ENCODE results near the gene NT5DC3.

The NT5DC3 gene

GRCh38 chr12:103877934-103878510 is 37.0 kb upstream of the NT5DC3 start:
- Histone ChIP-seq H3K27me3 (ENCODE audit: control insufficient read depth, insufficient read depth, low read length) (no peaks in the 10 kb centered on the region), H3K27ac (ENCODE audit: low read depth, low read length) (no peak overlapping the region), H3K36me3 (ENCODE audit: control insufficient read depth, insufficient read depth, low read length) (no peaks in the 10 kb centered on the region), H3K9me3 (ENCODE audit: control insufficient read depth, insufficient read depth, low read length) (no peaks in the 10 kb centered on the region), H3K4me1 (ENCODE audit: control insufficient read depth, insufficient read depth, low read length) (peaks cover 7% of the 10 kb centered on the region; the same call in 1 of the 2 replicates), H3K4me3 (ENCODE audit: low read depth, low read length) (no peak overlapping the region), H3K9ac (ENCODE audit: low read depth, low read length) (no peak overlapping the region)

DNA sequence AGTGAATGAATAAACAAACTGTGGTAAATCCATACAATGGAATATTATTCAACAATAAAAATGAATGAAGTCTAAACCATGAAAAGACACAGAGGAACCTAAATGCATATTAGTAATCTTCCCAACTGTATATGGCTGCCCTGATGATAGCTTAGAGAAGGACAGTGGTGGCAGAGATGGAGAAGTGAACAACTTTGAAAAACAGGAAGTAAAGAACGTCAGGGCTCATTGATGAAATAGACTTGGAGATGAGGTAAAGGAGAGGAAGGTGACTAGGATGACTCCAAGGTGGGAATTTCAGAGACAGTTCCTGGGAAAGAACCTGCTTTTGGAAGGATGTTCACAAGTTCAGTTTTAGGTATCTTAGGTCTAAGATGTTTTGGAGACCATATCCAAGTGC is 36.3 kb upstream of the NT5DC3 start:
- no peaks in the 10 kb centered on the region for H3K27me3 ChIP-seq (ENCODE audit: control insufficient read depth, insufficient read depth, low read length)
- no peak overlapping the region for H3K4me3 ChIP-seq (ENCODE audit: low read depth, low read length)
- no peaks in the 10 kb centered on the region for H3K9me3 ChIP-seq (ENCODE audit: control insufficient read depth, insufficient read depth, low read length)
- no peaks in the 10 kb centered on the region for H3K36me3 ChIP-seq (ENCODE audit: control insufficient read depth, insufficient read depth, low read length)
- H3K4me1 ChIP-seq (ENCODE audit: control insufficient read depth, insufficient read depth, low read length), result peaks cover 7% of the 10 kb centered on the region; the same call in 1 of the 2 replicates
- no peak overlapping the region for H3K27ac ChIP-seq (ENCODE audit: low read depth, low read length)
- H3K9ac ChIP-seq (ENCODE audit: low read depth, low read length), result no peak overlapping the region

GRCh38 chr12:103875666-103876065 is 34.6 kb upstream of the NT5DC3 start:
- H3K9ac ChIP-seq (ENCODE audit: low read depth, low read length), result no peak overlapping the region
- no peak overlapping the region for H3K4me3 ChIP-seq (ENCODE audit: low read depth, low read length)
- H3K27ac ChIP-seq (ENCODE audit: low read depth, low read length), result no peak overlapping the region
- no peaks in the 10 kb centered on the region for H3K36me3 ChIP-seq (ENCODE audit: control insufficient read depth, insufficient read depth, low read length)
- H3K27me3 ChIP-seq (ENCODE audit: control insufficient read depth, insufficient read depth, low read length), result no peaks in the 10 kb centered on the region
- no peaks in the 10 kb centered on the region for H3K9me3 ChIP-seq (ENCODE audit: control insufficient read depth, insufficient read depth, low read length)
- H3K4me1 ChIP-seq (ENCODE audit: control insufficient read depth, insufficient read depth, low read length), result peaks cover 6% of the 10 kb centered on the region; the same call in 1 of the 2 replicates

DNA sequence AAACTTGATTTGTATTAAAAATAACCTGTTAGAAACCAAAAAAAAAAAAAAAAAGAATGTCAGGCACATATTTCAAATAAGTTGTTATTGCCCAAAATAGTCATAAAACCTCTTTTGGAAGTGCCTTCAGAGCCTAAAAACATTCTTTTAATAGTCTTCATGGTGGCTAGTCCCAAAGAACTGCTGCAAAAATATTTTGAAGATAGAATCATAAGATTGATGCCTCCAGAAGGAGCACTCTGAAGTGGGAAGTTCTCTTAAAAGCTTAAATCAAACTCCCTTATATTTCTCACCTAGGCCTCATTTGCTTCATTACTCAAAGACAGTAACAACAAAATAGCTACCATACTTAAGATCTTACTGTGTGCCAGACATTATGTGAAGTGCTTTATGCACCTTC is 27.2 kb upstream of the NT5DC3 start:
- no peak overlapping the region for H3K9ac ChIP-seq (ENCODE audit: low read depth, low read length)
- H3K9me3 ChIP-seq (ENCODE audit: control insufficient read depth, insufficient read depth, low read length), result no peaks in the 10 kb centered on the region
- no peak overlapping the region for H3K4me3 ChIP-seq (ENCODE audit: low read depth, low read length)
- H3K27ac ChIP-seq (ENCODE audit: low read depth, low read length), result no peak overlapping the region
- H3K27me3 ChIP-seq (ENCODE audit: control insufficient read depth, insufficient read depth, low read length), result no peaks in the 10 kb centered on the region
- no peaks in the 10 kb centered on the region for H3K36me3 ChIP-seq (ENCODE audit: control insufficient read depth, insufficient read depth, low read length)
- no peaks in the 10 kb centered on the region for H3K4me1 ChIP-seq (ENCODE audit: control insufficient read depth, insufficient read depth, low read length)

DNA sequence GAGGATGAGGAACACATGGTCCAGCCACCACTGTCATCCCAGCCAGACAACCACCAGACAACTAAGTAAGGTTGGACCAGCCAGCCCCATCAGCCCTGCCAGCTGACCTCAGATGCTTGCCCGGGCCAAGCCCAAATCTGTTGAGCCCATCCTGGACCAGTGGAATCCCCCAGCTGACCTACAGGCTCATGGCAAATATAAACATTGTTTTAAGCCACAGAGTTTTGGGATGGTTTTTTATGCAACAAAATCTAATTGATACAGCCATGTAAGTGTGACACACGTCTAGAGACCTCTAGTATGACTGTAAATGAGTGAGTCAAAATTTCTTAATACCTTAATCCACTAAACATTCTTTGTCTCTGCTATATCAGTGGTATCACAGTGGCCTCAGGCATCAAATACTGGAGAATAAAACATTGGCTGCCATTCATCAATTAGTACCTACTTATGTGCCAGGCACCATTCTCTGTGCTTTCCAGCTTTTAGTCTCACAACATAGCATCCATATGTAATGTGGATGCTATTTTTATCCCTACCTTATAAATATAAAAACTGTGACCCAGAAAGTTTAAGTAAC is 24.2 kb upstream of the NT5DC3 start:
- Histone ChIP-seq H3K4me1 (ENCODE audit: control insufficient read depth, insufficient read depth, low read length) (no peaks in the 10 kb centered on the region), H3K27ac (ENCODE audit: low read depth, low read length) (no peak overlapping the region)

GRCh38 chr12:103864710-103865109 is 23.7 kb upstream of the NT5DC3 start:
- H3K4me3 ChIP-seq (ENCODE audit: low read depth, low read length), result no peak overlapping the region
- no peaks in the 10 kb centered on the region for H3K4me1 ChIP-seq (ENCODE audit: control insufficient read depth, insufficient read depth, low read length)
- H3K36me3 ChIP-seq (ENCODE audit: control insufficient read depth, insufficient read depth, low read length), result no peaks in the 10 kb centered on the region
- H3K9me3 ChIP-seq (ENCODE audit: control insufficient read depth, insufficient read depth, low read length), result no peaks in the 10 kb centered on the region
- H3K27me3 ChIP-seq (ENCODE audit: control insufficient read depth, insufficient read depth, low read length), result no peaks in the 10 kb centered on the region
- no peak overlapping the region for H3K27ac ChIP-seq (ENCODE audit: low read depth, low read length)
- no peak overlapping the region for H3K9ac ChIP-seq (ENCODE audit: low read depth, low read length)

More for the DNA sequence above, 24.2 kb upstream of the NT5DC3 start:
- Histone ChIP-seq H3K4me3 (ENCODE audit: low read depth, low read length) (no peak overlapping the region), H3K9ac (ENCODE audit: low read depth, low read length) (no peak overlapping the region), H3K9me3 (ENCODE audit: control insufficient read depth, insufficient read depth, low read length) (no peaks in the 10 kb centered on the region), H3K27me3 (ENCODE audit: control insufficient read depth, insufficient read depth, low read length) (no peaks in the 10 kb centered on the region), H3K36me3 (ENCODE audit: control insufficient read depth, insufficient read depth, low read length) (no peaks in the 10 kb centered on the region)

DNA sequence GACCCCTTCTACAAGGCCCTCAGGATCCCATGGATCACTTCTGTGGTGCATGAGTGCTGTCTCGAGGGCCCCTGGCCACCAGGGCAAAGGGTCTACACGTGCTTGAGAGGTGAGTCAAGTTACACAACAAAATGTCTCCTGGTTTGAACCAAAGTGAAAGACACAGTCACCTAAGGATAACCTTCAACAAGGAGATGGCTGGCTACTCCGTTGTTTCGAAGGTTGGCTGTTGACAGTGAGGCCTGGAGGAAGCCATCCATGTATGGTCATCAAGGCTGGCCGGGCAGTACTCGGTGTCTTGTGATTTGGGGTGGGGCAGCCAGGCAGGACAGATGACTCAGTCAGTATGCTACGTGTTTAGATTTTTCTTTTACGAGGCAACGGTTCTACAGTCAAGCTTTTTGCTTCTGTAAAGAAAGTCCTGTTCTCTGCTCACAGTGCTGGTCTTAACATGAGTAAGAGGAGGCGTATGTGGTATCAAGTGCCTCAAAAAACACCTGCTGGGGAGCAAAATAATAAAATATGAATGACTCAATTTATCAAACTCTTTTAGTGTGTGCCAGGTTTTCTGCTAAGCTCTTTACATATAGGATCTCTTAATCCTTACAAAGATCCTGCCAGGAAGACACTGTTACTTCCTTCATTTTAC is 18.0 kb upstream of the NT5DC3 start:
- Histone ChIP-seq H3K27me3 (ENCODE audit: control insufficient read depth, insufficient read depth, low read length) (no peaks in the 10 kb centered on the region), H3K9ac (ENCODE audit: low read depth, low read length) (no peak overlapping the region), H3K4me3 (ENCODE audit: low read depth, low read length) (no peak overlapping the region), H3K36me3 (ENCODE audit: control insufficient read depth, insufficient read depth, low read length) (no peaks in the 10 kb centered on the region), H3K9me3 (ENCODE audit: control insufficient read depth, insufficient read depth, low read length) (no peaks in the 10 kb centered on the region), H3K27ac (ENCODE audit: low read depth, low read length) (no peak overlapping the region), H3K4me1 (ENCODE audit: control insufficient read depth, insufficient read depth, low read length) (no peaks in the 10 kb centered on the region)

- H3K9me3 ChIP-seq (ENCODE audit: control insufficient read depth, insufficient read depth, low read length), result no peaks in the 10 kb centered on the region
- H3K9ac ChIP-seq (ENCODE audit: low read depth, low read length), result no peak overlapping the region
- no peak overlapping the region for H3K4me3 ChIP-seq (ENCODE audit: low read depth, low read length)
- H3K4me1 ChIP-seq (ENCODE audit: control insufficient read depth, insufficient read depth, low read length), result no peaks in the 10 kb centered on the region
- H3K27ac ChIP-seq (ENCODE audit: low read depth, low read length), result no peak overlapping the region
- no peaks in the 10 kb centered on the region for H3K27me3 ChIP-seq (ENCODE audit: control insufficient read depth, insufficient read depth, low read length)
- H3K36me3 ChIP-seq (ENCODE audit: control insufficient read depth, insufficient read depth, low read length), result no peaks in the 10 kb centered on the region
Observed at GRCh38 chr12:103858335-103858734, 17.3 kb upstream of the NT5DC3 start.

DNA sequence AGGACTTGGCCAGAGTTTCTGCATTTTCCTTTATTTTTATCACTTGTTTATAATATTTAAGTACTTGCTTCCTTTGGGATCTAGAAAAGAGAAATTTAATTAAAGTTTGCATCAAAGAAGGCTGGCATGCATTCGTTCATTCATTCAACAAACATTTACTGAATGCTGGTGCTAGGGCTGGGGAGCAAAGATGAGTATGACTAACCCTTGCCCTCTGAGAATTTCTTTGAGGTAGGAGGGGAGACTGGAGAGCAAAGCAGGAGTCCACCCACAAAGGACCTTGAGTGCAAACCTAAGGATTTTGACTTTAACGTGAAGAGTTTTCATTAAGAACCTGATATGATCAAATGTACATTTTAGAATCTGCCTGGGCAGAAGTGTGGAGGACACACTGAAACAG is 16.1 kb upstream of the NT5DC3 start:
- Histone ChIP-seq H3K9me3 (ENCODE audit: control insufficient read depth, insufficient read depth, low read length) (no peaks in the 10 kb centered on the region), H3K27ac (ENCODE audit: low read depth, low read length) (no peak overlapping the region), H3K27me3 (ENCODE audit: control insufficient read depth, insufficient read depth, low read length) (no peaks in the 10 kb centered on the region), H3K4me3 (ENCODE audit: low read depth, low read length) (no peak overlapping the region), H3K9ac (ENCODE audit: low read depth, low read length) (no peak overlapping the region), H3K4me1 (ENCODE audit: control insufficient read depth, insufficient read depth, low read length) (no peaks in the 10 kb centered on the region), H3K36me3 (ENCODE audit: control insufficient read depth, insufficient read depth, low read length) (no peaks in the 10 kb centered on the region)

GRCh38 chr12:103855896-103856657 is 15.0 kb upstream of the NT5DC3 start:
- Histone ChIP-seq H3K27ac (ENCODE audit: low read depth, low read length) (no peak overlapping the region), H3K4me3 (ENCODE audit: low read depth, low read length) (no peak overlapping the region), H3K4me1 (ENCODE audit: control insufficient read depth, insufficient read depth, low read length) (no peaks in the 10 kb centered on the region), H3K9ac (ENCODE audit: low read depth, low read length) (no peak overlapping the region), H3K27me3 (ENCODE audit: control insufficient read depth, insufficient read depth, low read length) (no peaks in the 10 kb centered on the region), H3K36me3 (ENCODE audit: control insufficient read depth, insufficient read depth, low read length) (no peaks in the 10 kb centered on the region), H3K9me3 (ENCODE audit: control insufficient read depth, insufficient read depth, low read length) (no peaks in the 10 kb centered on the region)
